ENCODE data around the gene SPG7.

Gene SPG7

GRCh38 chr16:89490439-89491237, 17.6 kb upstream of the SPG7 start, which contains the start of gene ANKRD11:
Gene ANKRD11, minus strand, starts transcription at chr16:89490561. Its CDS starts 173,542 bp downstream, at chr16:89317019.
- Mint-ChIP-seq H3K27ac (ENCODE audit: low read depth) (peak within 1 kb of the TSS; percentile 93), H3K4me1 (peaks cover 52% of the 10 kb centered on the region), H3K27me3 (no peaks in the 10 kb centered on the region), H3K9me3 (no peaks in the 10 kb centered on the region), H3K4me3 (peak within 1 kb of the TSS; percentile 87), H3K36me3 (ENCODE audit: insufficient read depth) (peaks cover 28% of the 10 kb centered on the region)
- ATAC-seq (replicated peaks; ENCODE audit: extremely low read depth, poor library complexity, severe bottlenecking) = peak; percentile 83
- peak; percentile 98 to 99 for DNase-seq (ENCODE audit: low spot score in 2 of 2)

- Mint-ChIP-seq H3K4me1 (peaks cover 45% of the 10 kb centered on the region), H3K4me3 (peak overlapping the region; percentile 83), H3K36me3 (ENCODE audit: insufficient read depth) (peaks cover 27% of the 10 kb centered on the region)
These were observed 16.8 kb upstream of the SPG7 start for GRCh38 chr16:89491238-89491869.

GRCh38 chr16:89491974-89492687, 16.1 kb upstream of the SPG7 start:
- H3K4me1 Mint-ChIP-seq = peaks cover 39% of the 10 kb centered on the region
- peak overlapping the region; percentile 83 for H3K27ac Mint-ChIP-seq (ENCODE audit: low read depth)
- no peaks in the 10 kb centered on the region for H3K9me3 Mint-ChIP-seq
- ATAC-seq (replicated peaks; ENCODE audit: extremely low read depth, poor library complexity, severe bottlenecking) = no peak
- H3K27me3 Mint-ChIP-seq = no peaks in the 10 kb centered on the region
- H3K36me3 Mint-ChIP-seq (ENCODE audit: insufficient read depth) = peaks cover 21% of the 10 kb centered on the region
- H3K4me3 Mint-ChIP-seq = peak overlapping the region; percentile 83
- DNase-seq (ENCODE audit: low spot score in 2 of 2) = no peak

More at GRCh38 chr16:89491238-89491869, 16.8 kb upstream of the SPG7 start:
- Mint-ChIP-seq H3K27ac (ENCODE audit: low read depth) (peak overlapping the region; percentile 83), H3K27me3 (no peaks in the 10 kb centered on the region), H3K9me3 (no peaks in the 10 kb centered on the region)
- no peak for ATAC-seq (replicated peaks; ENCODE audit: extremely low read depth, poor library complexity, severe bottlenecking)
- DNase-seq (ENCODE audit: low spot score in 2 of 2) = no peak

- H3K36me3 Mint-ChIP-seq (ENCODE audit: insufficient read depth) = peaks cover 10% of the 10 kb centered on the region
- DNase-seq (ENCODE audit: low spot score in 2 of 2) = no peak
- H3K27me3 Mint-ChIP-seq = no peaks in the 10 kb centered on the region
- H3K4me3 Mint-ChIP-seq = no peak overlapping the region
- no peaks in the 10 kb centered on the region for H3K9me3 Mint-ChIP-seq
- H3K27ac Mint-ChIP-seq (ENCODE audit: low read depth) = no peak overlapping the region
- no peak for ATAC-seq (replicated peaks; ENCODE audit: extremely low read depth, poor library complexity, severe bottlenecking)
- H3K4me1 Mint-ChIP-seq = peaks cover 26% of the 10 kb centered on the region
These were observed 14.4 kb upstream of the SPG7 start for GRCh38 chr16:89493776-89494175.

GRCh38 chr16:89495121-89495520, 13.1 kb upstream of the SPG7 start:
- no peak overlapping the region for H3K4me3 Mint-ChIP-seq

GRCh38 chr16:89498839-89499238, 9.4 kb upstream of the SPG7 start:
- no peaks in the 10 kb centered on the region for H3K36me3 Mint-ChIP-seq (ENCODE audit: insufficient read depth)

More at GRCh38 chr16:89495121-89495520, 13.1 kb upstream of the SPG7 start:
- H3K27ac Mint-ChIP-seq (ENCODE audit: low read depth) = peak overlapping the region; percentile 74
- H3K9me3 Mint-ChIP-seq = no peaks in the 10 kb centered on the region
- peaks cover 5% of the 10 kb centered on the region for H3K36me3 Mint-ChIP-seq (ENCODE audit: insufficient read depth)
- DNase-seq (ENCODE audit: low spot score in 2 of 2) (no peak), ATAC-seq (replicated peaks; ENCODE audit: extremely low read depth, poor library complexity, severe bottlenecking) (no peak)
- H3K27me3 Mint-ChIP-seq = no peaks in the 10 kb centered on the region
- H3K4me1 Mint-ChIP-seq = peaks cover 21% of the 10 kb centered on the region

GRCh38 chr16:89499767-89500166, 8.4 kb upstream of the SPG7 start:
- H3K4me1 Mint-ChIP-seq = no peaks in the 10 kb centered on the region
- H3K36me3 Mint-ChIP-seq (ENCODE audit: insufficient read depth) = no peaks in the 10 kb centered on the region
- DNase-seq (ENCODE audit: low spot score in 2 of 2) = no peak
- no peaks in the 10 kb centered on the region for H3K27me3 Mint-ChIP-seq
- ATAC-seq (replicated peaks; ENCODE audit: extremely low read depth, poor library complexity, severe bottlenecking) = no peak
- no peak overlapping the region for H3K4me3 Mint-ChIP-seq
- no peaks in the 10 kb centered on the region for H3K9me3 Mint-ChIP-seq
- no peak overlapping the region for H3K27ac Mint-ChIP-seq (ENCODE audit: low read depth)

More at GRCh38 chr16:89498839-89499238, 9.4 kb upstream of the SPG7 start:
- no peaks in the 10 kb centered on the region for H3K9me3 Mint-ChIP-seq
- H3K4me1 Mint-ChIP-seq = peaks cover under 1% of the 10 kb centered on the region
- no peak overlapping the region for H3K27ac Mint-ChIP-seq (ENCODE audit: low read depth)
- H3K27me3 Mint-ChIP-seq = no peaks in the 10 kb centered on the region
- no peak for ATAC-seq (replicated peaks; ENCODE audit: extremely low read depth, poor library complexity, severe bottlenecking)
- DNase-seq (ENCODE audit: low spot score in 2 of 2) = no peak
- H3K4me3 Mint-ChIP-seq = no peak overlapping the region

- H3K4me1 Mint-ChIP-seq = peaks cover 21% of the 10 kb centered on the region
- peaks cover 7% of the 10 kb centered on the region for H3K36me3 Mint-ChIP-seq (ENCODE audit: insufficient read depth)
- H3K27ac Mint-ChIP-seq (ENCODE audit: low read depth) = no peak overlapping the region
- DNase-seq (ENCODE audit: low spot score in 2 of 2) (no peak), ATAC-seq (replicated peaks; ENCODE audit: extremely low read depth, poor library complexity, severe bottlenecking) (no peak)
- H3K27me3 Mint-ChIP-seq = no peaks in the 10 kb centered on the region
- no peaks in the 10 kb centered on the region for H3K9me3 Mint-ChIP-seq
- no peak overlapping the region for H3K4me3 Mint-ChIP-seq
These were observed 5.9 kb upstream of the SPG7 start for GRCh38 chr16:89502081-89502843.

- no peak for DNase-seq (ENCODE audit: low spot score in 2 of 2)
- Mint-ChIP-seq H3K27ac (ENCODE audit: low read depth) (no peak overlapping the region), H3K27me3 (no peaks in the 10 kb centered on the region), H3K36me3 (ENCODE audit: insufficient read depth) (peaks cover 7% of the 10 kb centered on the region), H3K4me1 (peaks cover 22% of the 10 kb centered on the region), H3K9me3 (no peaks in the 10 kb centered on the region), H3K4me3 (no peak overlapping the region)
- no peak for ATAC-seq (replicated peaks; ENCODE audit: extremely low read depth, poor library complexity, severe bottlenecking)
These were observed 4.1 kb upstream of the SPG7 start for GRCh38 chr16:89504091-89504490.

GRCh38 chr16:89505204-89506112, 2.7 kb upstream of the SPG7 start:
- Mint-ChIP-seq H3K27ac (ENCODE audit: low read depth) (peak overlapping the region; percentile 87), H3K9me3 (no peaks in the 10 kb centered on the region), H3K4me3 (peak overlapping the region; percentile 72), H3K36me3 (ENCODE audit: insufficient read depth) (peaks cover 7% of the 10 kb centered on the region), H3K4me1 (peaks cover 22% of the 10 kb centered on the region), H3K27me3 (no peaks in the 10 kb centered on the region)
- DNase-seq (ENCODE audit: low spot score in 2 of 2) (peak; percentile 76 to 89), ATAC-seq (replicated peaks; ENCODE audit: extremely low read depth, poor library complexity, severe bottlenecking) (peak; percentile 67)

- DNase-seq (ENCODE audit: low spot score in 2 of 2) = no peak
- Mint-ChIP-seq H3K4me3 (peak overlapping the region; percentile 72), H3K27ac (ENCODE audit: low read depth) (peak overlapping the region; percentile 87), H3K36me3 (ENCODE audit: insufficient read depth) (peaks cover 7% of the 10 kb centered on the region), H3K9me3 (no peaks in the 10 kb centered on the region), H3K4me1 (peaks cover 22% of the 10 kb centered on the region), H3K27me3 (no peaks in the 10 kb centered on the region)
- ATAC-seq (replicated peaks; ENCODE audit: extremely low read depth, poor library complexity, severe bottlenecking) = no peak
These were observed 2.1 kb upstream of the SPG7 start for GRCh38 chr16:89506113-89506504.
